Naive thymus-derived CD8-positive, alpha-beta T cell (primary cell): ENCODE data around the gene SP6. TPM values are rescaled to one million over a fixed set of nuclear protein-coding genes. Genes with fewer than 3 reads are reported as not detected.

ENCODE experiments used
- ATAC-seq, 2 donors: fragments of 150-1000 bp; cut with Tn5 transposase in 1 of 2; sonication (Bioruptor Pico), chemical (Tn5 transposase) in 1 of 2; 1 replicate in 1 of 2; 2 replicates in 1 of 2; pipeline ENCODE4 v1.10.0; 2021; ENCODE audit warnings: mild to moderate bottlenecking in 2 of 2, moderate library complexity in 2 of 2
- POLR2A ChIA-PET: fragments of 350-600 bp; sonication (Branson Sonifier 250); formaldehyde crosslinking; loops from one replicate; lab custom pipeline; 2021; ENCODE audit warnings: antibody characterized with exemption; lab: Charles Lee
- DNase-seq, 10 donors: peaks; one replicate each; pipeline versions ENCODE4 v3.0.0 to v3.0.0-alpha.2; 2020 to 2022
- H3K27ac Mint-ChIP-seq, 10 donors: one replicate each; pipeline ENCODE4 v1.8.0; 2020 to 2022; ENCODE audit warnings: mild to moderate bottlenecking in 10 of 10, mixed read lengths in 10 of 10, moderate library complexity in 4 of 10, inconsistent platforms in 1 of 10
- H3K27me3 Mint-ChIP-seq, 5 donors: one replicate each; pipeline ENCODE4 v1.8.0; 2021 to 2022; ENCODE audit warnings: mixed read lengths in 5 of 5
- H3K36me3 Mint-ChIP-seq, 3 donors: one replicate each; pipeline ENCODE4 v1.8.0; 2020 to 2022; ENCODE audit warnings: mixed read lengths in 3 of 3, mild to moderate bottlenecking in 2 of 3, inconsistent platforms in 1 of 3
- H3K4me1 Mint-ChIP-seq, 4 donors: one replicate each; pipeline ENCODE4 v1.8.0; 2021 to 2022; ENCODE audit warnings: mixed read lengths in 4 of 4
- H3K4me3 Mint-ChIP-seq, 10 donors: one replicate each; pipeline ENCODE4 v1.8.0; 2020 to 2022; ENCODE audit warnings: mild to moderate bottlenecking in 10 of 10, mixed read lengths in 10 of 10, moderate library complexity in 6 of 10, inconsistent platforms in 1 of 10
- H3K9me3 Mint-ChIP-seq, 9 donors: one replicate each; pipeline ENCODE4 v1.8.0; 2020 to 2022; ENCODE audit warnings: mixed read lengths in 9 of 9, mild to moderate bottlenecking in 3 of 9, inconsistent platforms in 1 of 9, moderate library complexity in 1 of 9
- polyA plus RNA-seq, 3 donors: library from polyadenylated mRNA; unstranded; fragments of 300-500 nt; fragmentation: Illumina TruSeq; gene quantifications; one replicate each; pipeline ENCODE4 v1.2.3, GENCODE V29; 2021
- total RNA-seq, 8 experiments: library from RNA in 2 of 8; stranded (reverse) in 2 of 8; gene quantifications; one replicate each; pipeline ENCODE4 v1.2.3 and lab custom pipeline; 2021 to 2026

The SP6 gene
- total and polyA plus RNA-seq, 5 experiments from 2014 or later = 0.13 to 0.33 (median 0.16) TPM; not detected in 2

GRCh38 chr17:47806026-47806912 is 44.7 kb downstream of the SP6 start:
- H3K4me1 Mint-ChIP-seq = peaks cover 0 to 8% (median under 1%) of the 10 kb centered on the region in 4 donors
- peaks cover 0 to 46% (median 5%) of the 10 kb centered on the region in 3 donors for H3K36me3 Mint-ChIP-seq
- H3K27ac Mint-ChIP-seq = peak overlapping the region in 1 of 10 donors; percentile 43
- no peaks in the 10 kb centered on the region for H3K9me3 Mint-ChIP-seq
- ATAC-seq = no peak
- no peak overlapping the region for H3K4me3 Mint-ChIP-seq
- peaks cover 0 to 2% (median 0%) of the 10 kb centered on the region in 5 donors for H3K27me3 Mint-ChIP-seq
- POLR2A ChIA-PET = no interaction called here
- no peak for DNase-seq

GRCh38 chr17:47804461-47804860 is 46.5 kb downstream of the SP6 start:
- peaks cover 0 to 27% (median 3%) of the 10 kb centered on the region in 3 donors for H3K36me3 Mint-ChIP-seq
- no peaks in the 10 kb centered on the region for H3K9me3 Mint-ChIP-seq
- H3K27me3 Mint-ChIP-seq = peaks cover 0 to 2% (median 0%) of the 10 kb centered on the region in 5 donors
- no peak overlapping the region for H3K4me3 Mint-ChIP-seq
- H3K4me1 Mint-ChIP-seq = peaks cover 0 to 3% (median 0%) of the 10 kb centered on the region in 4 donors
- ATAC-seq = no peak
- DNase-seq = no peak
- H3K27ac Mint-ChIP-seq = no peak overlapping the region
- POLR2A ChIA-PET = no interaction called here

- Mint-ChIP-seq H3K36me3 (peaks cover 0 to 22% (median 3%) of the 10 kb centered on the region in 3 donors), H3K27ac (no peak overlapping the region), H3K9me3 (no peaks in the 10 kb centered on the region), H3K27me3 (peaks cover 0 to 2% (median 0%) of the 10 kb centered on the region in 5 donors), H3K4me1 (peaks cover 0 to 3% (median 0%) of the 10 kb centered on the region in 4 donors), H3K4me3 (no peak overlapping the region)
- POLR2A ChIA-PET = no interaction called here
- no peak for ATAC-seq
- no peak for DNase-seq
Observed at GRCh38 chr17:47803751-47804150, 47.2 kb downstream of the SP6 start.

- Mint-ChIP-seq H3K36me3 (peaks cover 0 to 17% (median 2%) of the 10 kb centered on the region in 3 donors), H3K27me3 (peaks cover 0 to 4% (median 0%) of the 10 kb centered on the region in 5 donors), H3K4me1 (peaks cover 0 to 3% (median 0%) of the 10 kb centered on the region in 4 donors), H3K27ac (peak overlapping the region in 1 of 10 donors; percentile 10), H3K9me3 (no peaks in the 10 kb centered on the region), H3K4me3 (no peak overlapping the region)
- ATAC-seq (no peak), DNase-seq (no peak)
- POLR2A ChIA-PET = no interaction called here
Observed at GRCh38 chr17:47803201-47803600, 47.8 kb downstream of the SP6 start.

GRCh38 chr17:47802341-47803022 is 48.5 kb downstream of the SP6 start:
- Mint-ChIP-seq H3K27me3 (peaks cover 0 to 9% (median 1%) of the 10 kb centered on the region in 5 donors), H3K4me3 (no peak overlapping the region), H3K4me1 (peaks cover 0 to 3% (median 0%) of the 10 kb centered on the region in 4 donors), H3K36me3 (peaks cover 0 to 11% (median 1%) of the 10 kb centered on the region in 3 donors), H3K9me3 (no peaks in the 10 kb centered on the region), H3K27ac (no peak overlapping the region)
- peak; percentile 20 to 77 (median 44) for DNase-seq
- peak; percentile 87 to 95 for ATAC-seq
- POLR2A ChIA-PET = no interaction called here

GRCh38 chr17:47801906-47802305 is 49.1 kb downstream of the SP6 start:
- POLR2A ChIA-PET = interaction anchor here (0.6 kb wide), 1 partner anchor 300 kb away, joined by 4 read pairs; the partner anchor contains the start of gene CBX1
- Mint-ChIP-seq H3K4me1 (peaks cover 0 to 3% (median 0%) of the 10 kb centered on the region in 4 donors), H3K9me3 (no peaks in the 10 kb centered on the region), H3K4me3 (no peak overlapping the region), H3K27ac (peak overlapping the region in 1 of 10 donors; percentile 90), H3K27me3 (peaks cover 0 to 10% (median 3%) of the 10 kb centered on the region in 5 donors), H3K36me3 (peaks cover 0 to 6% (median 0%) of the 10 kb centered on the region in 3 donors)
- DNase-seq (no peak), ATAC-seq (no peak)

- H3K36me3 Mint-ChIP-seq = peaks cover 0 to 1% (median 0%) of the 10 kb centered on the region in 3 donors
- peaks cover 0 to 3% (median 0%) of the 10 kb centered on the region in 4 donors for H3K4me1 Mint-ChIP-seq
- H3K27ac Mint-ChIP-seq = no peak overlapping the region
Observed at GRCh38 chr17:47801176-47801765, 49.7 kb downstream of the SP6 start.

GRCh38 chr17:47800686-47801085 is 50.3 kb downstream of the SP6 start:
- DNase-seq = no peak
- Mint-ChIP-seq H3K27me3 (peaks cover 0 to 10% (median 3%) of the 10 kb centered on the region in 5 donors), H3K36me3 (no peaks in the 10 kb centered on the region), H3K4me3 (no peak overlapping the region), H3K27ac (no peak overlapping the region), H3K9me3 (no peaks in the 10 kb centered on the region), H3K4me1 (peaks cover 0 to 3% (median 0%) of the 10 kb centered on the region in 4 donors)
- no peak for ATAC-seq
- POLR2A ChIA-PET = no interaction called here

More at GRCh38 chr17:47801176-47801765, 49.7 kb downstream of the SP6 start:
- Mint-ChIP-seq H3K27me3 (peaks cover 0 to 10% (median 3%) of the 10 kb centered on the region in 5 donors), H3K4me3 (no peak overlapping the region), H3K9me3 (no peaks in the 10 kb centered on the region)
- ATAC-seq (no peak), DNase-seq (no peak)
- POLR2A ChIA-PET = interaction anchor here (0.6 kb wide), 1 partner anchor 300 kb away, joined by 4 read pairs; the partner anchor contains the start of gene CBX1

GRCh38 chr17:47797797-47798196 is 53.2 kb downstream of the SP6 start:
- POLR2A ChIA-PET = no interaction called here

More at GRCh38 chr17:47797797-47798196, 53.2 kb downstream of the SP6 start:
- no peak overlapping the region for H3K4me3 Mint-ChIP-seq
- no peaks in the 10 kb centered on the region for H3K36me3 Mint-ChIP-seq
- no peak for DNase-seq
- peaks cover 0 to 3% (median 0%) of the 10 kb centered on the region in 4 donors for H3K4me1 Mint-ChIP-seq
- H3K27ac Mint-ChIP-seq = no peak overlapping the region
- no peaks in the 10 kb centered on the region for H3K9me3 Mint-ChIP-seq
- no peak for ATAC-seq
- peaks cover 10 to 28% (median 14%) of the 10 kb centered on the region in 5 donors for H3K27me3 Mint-ChIP-seq

Other genes starting within 250 kb of the SP6 start
- 100 to 1,000 TPM; 217 to 252 TPM for gene KPNB1, start 201.2 kb downstream of the SP6 start, total RNA-seq
- gene KPNB1, start 201.2 kb downstream of the SP6 start, polyA plus RNA-seq = 10 to 100 TPM; 22.8 to 32.2 (median 25.7) TPM
- 1 to 10 TPM; 1.4 to 3.1 TPM for gene TBKBP1, start 157.0 kb downstream of the SP6 start, total RNA-seq
- under 1 TPM in 2 of 3 donors, not detected in 1; 0.07 to 0.59 TPM for gene TBKBP1, start 157.0 kb downstream of the SP6 start, polyA plus RNA-seq
- 1 to 10 TPM; 1.6 to 2.1 TPM for gene TBX21, start 117.9 kb downstream of the SP6 start, total RNA-seq
- gene TBX21, start 117.9 kb downstream of the SP6 start, polyA plus RNA-seq = 10 to 100 TPM in 1 of 3 donors, 1 to 10 TPM in 1, under 1 TPM in 1; 0.42 to 27.4 (median 1.3) TPM
- gene OSBPL7, start 29.4 kb downstream of the SP6 start, total RNA-seq = 10 to 100 TPM; 38.8 to 48.1 TPM
- gene OSBPL7, start 29.4 kb downstream of the SP6 start, polyA plus RNA-seq = 1 to 10 TPM; 3.6 to 6.8 (median 4.4) TPM
- gene MRPL10, start 19.6 kb downstream of the SP6 start, total RNA-seq = 10 to 100 TPM; 38.2 to 41.8 TPM
- gene MRPL10, start 19.6 kb downstream of the SP6 start, polyA plus RNA-seq = 10 to 100 TPM; 38.3 to 68.5 (median 38.3) TPM
- gene LRRC46, start 19.5 kb downstream of the SP6 start, total RNA-seq = under 1 TPM; 0.29 to 0.85 TPM
- under 1 TPM; 0.43 to 0.56 (median 0.48) TPM for gene LRRC46, start 19.5 kb downstream of the SP6 start, polyA plus RNA-seq
- 10 to 100 TPM; 41.4 to 46.0 TPM for gene SCRN2, start 9.9 kb downstream of the SP6 start, total RNA-seq
- gene SCRN2, start 9.9 kb downstream of the SP6 start, polyA plus RNA-seq = 10 to 100 TPM; 19.3 to 37.9 (median 21.6) TPM
- gene SP2, start 45.1 kb upstream of the SP6 start, total RNA-seq = 10 to 100 TPM; 31.6 to 31.7 TPM
- 10 to 100 TPM in 1 of 3 donors, 1 to 10 TPM in 2; 4.5 to 13.0 (median 9.6) TPM for gene SP2, start 45.1 kb upstream of the SP6 start, polyA plus RNA-seq
- gene PNPO, start 90.4 kb upstream of the SP6 start, total RNA-seq = 10 to 100 TPM; 17.2 to 20.8 TPM
- gene PNPO, start 90.4 kb upstream of the SP6 start, polyA plus RNA-seq = 10 to 100 TPM; 26.0 to 31.8 (median 29.9) TPM
- gene PRR15L, start 106.7 kb upstream of the SP6 start, total RNA-seq = not detected
- gene PRR15L, start 106.7 kb upstream of the SP6 start, polyA plus RNA-seq = under 1 TPM; 0.14 to 0.36 (median 0.16) TPM
- gene CDK5RAP3, start 120.0 kb upstream of the SP6 start, total RNA-seq = 100 to 1,000 TPM; 352 to 356 TPM
- gene CDK5RAP3, start 120.0 kb upstream of the SP6 start, polyA plus RNA-seq = 10 to 100 TPM; 63.6 to 73.0 (median 70.2) TPM
- 1 to 10 TPM; 1.2 to 2.4 TPM for gene COPZ2, start 186.6 kb upstream of the SP6 start, total RNA-seq
- 1 to 10 TPM in 2 of 3 donors, under 1 TPM in 1; 0.84 to 7.1 (median 1.6) TPM for gene COPZ2, start 186.6 kb upstream of the SP6 start, polyA plus RNA-seq
- 10 to 100 TPM; 45.5 to 50.4 TPM for gene NFE2L1, start 197.2 kb upstream of the SP6 start, total RNA-seq
- 10 to 100 TPM in 1 of 3 donors, 1 to 10 TPM in 2; 5.0 to 14.2 (median 7.2) TPM for gene NFE2L1, start 197.2 kb upstream of the SP6 start, polyA plus RNA-seq